Activated CD4-positive, alpha-beta T cell treated with anti-CD3 and anti-CD28 coated beads, Interleukin-2, amount 50 U/mL, for 48 hours (primary cell): Measurements from ENCODE around the gene EGFL8.
"Not testable (repeated sequence)": the region's sequence is repeated elsewhere in the genome, so short reads cannot be mapped to it uniquely, and the experiment has no call there.

Experiments
- DNase-seq, 2 experiments: peaks; one replicate each; pipeline ENCODE4 v3.0.0-alpha.2; 2020

Gene EGFL8

GRCh38 chr6:32198345-32198696, 33.9 kb downstream of the EGFL8 start:
- DNase-seq, result no peak

GRCh38 chr6:32198866-32199265, 34.5 kb downstream of the EGFL8 start:
- no peak for DNase-seq

- DNase-seq, result no peak
These were observed 36.5 kb downstream of the EGFL8 start for GRCh38 chr6:32200711-32201475.

- DNase-seq, result no peak
These were observed 37.8 kb downstream of the EGFL8 start for GRCh38 chr6:32202186-32202585.

- no peak for DNase-seq
These were observed 39.3 kb downstream of the EGFL8 start for GRCh38 chr6:32203426-32204267.

- no peak for DNase-seq
These were observed 39.9 kb downstream of the EGFL8 start for GRCh38 chr6:32204268-32204715.

- DNase-seq, result no peak
These were observed 44.6 kb downstream of the EGFL8 start for GRCh38 chr6:32208996-32209395.

- no peak for DNase-seq
These were observed 45.8 kb downstream of the EGFL8 start for GRCh38 chr6:32210191-32210601.

- not testable (repeated sequence) for DNase-seq
These were observed 47.0 kb downstream of the EGFL8 start for GRCh38 chr6:32211432-32211831.

- DNase-seq, result no peak
These were observed 47.8 kb downstream of the EGFL8 start for GRCh38 chr6:32212076-32212760.

- no peak for DNase-seq
These were observed 49.3 kb downstream of the EGFL8 start for GRCh38 chr6:32213649-32214048.

- no peak for DNase-seq
These were observed 49.7 kb downstream of the EGFL8 start for GRCh38 chr6:32214126-32214525.

- no peak for DNase-seq
These were observed 51.2 kb downstream of the EGFL8 start for GRCh38 chr6:32215617-32216016.

- DNase-seq, result no peak
These were observed 51.9 kb downstream of the EGFL8 start for GRCh38 chr6:32216285-32216684.

GRCh38 chr6:32216998-32217397, 52.6 kb downstream of the EGFL8 start:
- no peak for DNase-seq
